BLaER1 (cell line): Measurements from ENCODE around the gene ABHD12B.

Source experiments
- H3K27ac ChIP-seq: shearing (Covaris generic); formaldehyde crosslinking; 2 replicates; pipeline ENCODE4 v1.8.1; 2022
- H3K27me3 ChIP-seq: shearing (Covaris generic); formaldehyde crosslinking; 2 replicates; pipeline ENCODE4 v1.8.1; 2022
- H3K36me3 ChIP-seq: shearing (Covaris generic); formaldehyde crosslinking; 2 replicates; pipeline ENCODE4 v1.8.1; 2022
- H3K4me1 ChIP-seq: shearing (Covaris generic); formaldehyde crosslinking; 2 replicates; pipeline ENCODE4 v1.8.1; 2022
- H3K4me2 ChIP-seq: shearing (Covaris generic); formaldehyde crosslinking; 2 replicates; pipeline ENCODE4 v1.8.1; 2022
- H3K4me3 ChIP-seq: shearing (Covaris generic); formaldehyde crosslinking; 2 replicates; pipeline ENCODE4 v1.8.1; 2022
- H3K9ac ChIP-seq: shearing (Covaris generic); formaldehyde crosslinking; 2 replicates; pipeline ENCODE4 v1.8.1; 2022
- H3K9me3 ChIP-seq: shearing (Covaris generic); formaldehyde crosslinking; 2 replicates; pipeline ENCODE4 v1.8.1; 2022
- H4K20me1 ChIP-seq: shearing (Covaris generic); formaldehyde crosslinking; 2 replicates; pipeline ENCODE4 v1.8.1; 2022
- Cebpa-rat ChIP-seq: shearing (Covaris generic); IDR thresholded peaks from 2 replicates; pipeline ENCODE4 v1.8.1; 2022

ABHD12B gene

DNA sequence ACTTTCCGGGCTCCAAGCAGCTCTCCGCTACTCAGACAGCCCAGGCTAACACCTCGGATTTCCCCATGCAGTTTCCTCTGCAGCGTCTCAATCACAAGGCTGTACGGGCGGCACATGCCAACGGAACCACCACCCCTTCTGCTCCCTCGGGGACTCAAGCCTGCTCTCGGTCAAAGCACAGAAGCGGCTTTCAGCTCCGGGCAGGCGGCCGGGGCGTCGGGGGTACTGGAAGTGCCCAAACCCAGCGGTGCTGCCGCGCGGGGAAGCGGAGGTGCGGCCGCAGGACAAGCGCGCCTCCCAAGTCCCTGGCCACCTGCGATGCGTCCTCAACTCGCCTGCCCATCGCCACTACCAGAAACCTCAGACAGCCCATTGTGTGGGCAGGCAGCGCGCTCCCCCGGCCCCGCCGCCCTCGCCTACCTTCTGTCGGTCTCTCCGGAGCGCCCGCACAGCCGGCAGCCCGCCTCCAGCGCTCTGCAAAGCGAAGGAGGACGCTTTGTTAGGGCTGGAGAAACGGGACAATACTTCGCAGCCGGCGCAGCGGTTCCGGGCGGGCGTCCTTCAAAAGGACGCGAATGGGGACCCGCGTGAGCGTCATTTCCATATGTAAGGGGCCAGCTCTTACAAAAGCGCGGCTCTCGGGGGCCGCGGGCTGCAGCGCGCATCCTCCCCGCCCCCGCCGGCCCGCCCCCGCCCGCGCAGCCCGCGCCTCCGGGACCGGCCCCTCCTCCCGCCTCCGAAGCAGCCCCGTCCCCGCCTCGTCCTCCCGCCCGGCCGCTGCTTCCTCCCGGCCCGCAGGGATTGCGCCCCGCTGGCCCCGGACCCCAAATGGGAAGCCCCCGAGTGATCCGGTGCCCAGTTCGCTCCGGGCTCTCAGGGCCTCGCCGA is 41.6 kb upstream of the ABHD12B start:
- H3K4me2 ChIP-seq, result peak overlapping the region; percentile 96
- H3K9ac ChIP-seq, result peak overlapping the region; percentile 88
- H3K27ac ChIP-seq, result peak overlapping the region; percentile 91
- H3K36me3 ChIP-seq, result peaks cover 16% of the 10 kb centered on the region; the same call in 1 of the 2 replicates
- peaks cover 72% of the 10 kb centered on the region for H3K4me1 ChIP-seq
- H4K20me1 ChIP-seq, result peaks cover 50% of the 10 kb centered on the region
- no peaks in the 10 kb centered on the region for H3K9me3 ChIP-seq
- no peak for TF ChIP-seq Cebpa-rat
- H3K4me3 ChIP-seq, result peak overlapping the region; percentile 89
- H3K27me3 ChIP-seq, result no peaks in the 10 kb centered on the region; the same call in 1 of the 2 replicates

DNA sequence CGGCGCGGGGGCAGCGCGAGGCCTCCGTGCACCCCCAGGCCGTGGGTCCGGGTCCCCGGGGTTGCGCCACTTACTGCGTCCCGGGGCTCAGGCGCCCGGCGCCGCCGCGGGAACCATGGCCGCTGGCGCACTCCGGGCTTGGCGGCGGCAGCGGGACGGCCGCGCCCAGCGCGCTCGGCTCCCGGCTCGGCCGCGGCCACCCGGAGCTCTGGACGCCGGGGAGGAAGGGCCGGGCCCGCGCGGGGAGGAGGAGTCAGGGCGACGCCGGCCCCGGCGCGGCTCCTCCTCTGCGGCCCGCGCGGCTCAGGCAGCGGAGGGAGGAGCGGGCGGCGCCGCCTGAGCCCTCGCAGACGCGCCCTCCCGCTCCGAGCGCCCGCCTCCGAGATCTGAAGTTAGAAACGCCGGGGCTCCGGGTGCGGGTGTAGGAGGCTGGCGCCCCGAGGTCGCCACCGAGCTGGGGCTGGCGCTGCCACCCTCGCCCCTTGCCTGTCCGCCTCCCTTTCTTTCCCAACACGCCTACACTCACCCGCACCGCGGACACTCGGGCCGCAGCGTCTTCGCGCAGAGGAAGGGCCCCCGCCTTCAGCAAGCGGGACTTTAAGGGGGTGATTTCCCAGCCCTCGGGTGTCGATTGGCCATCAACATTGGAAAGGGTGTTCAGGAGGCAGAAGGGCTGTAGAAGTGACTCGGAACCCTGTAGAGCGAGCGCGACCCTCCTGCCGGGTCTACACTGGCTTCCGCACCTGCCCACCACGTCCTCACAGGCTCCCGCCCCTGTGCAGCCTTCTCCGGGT is 40.7 kb upstream of the ABHD12B start, which contains the start of gene NIN:
Gene NIN, minus strand, starts transcription at position 231 of the 794 bp plus-strand sequence. CDS start 9,106 bp downstream, outside the sequence.
- Histone ChIP-seq H3K9ac (peak within 1 kb of the TSS; percentile 88), H3K27ac (peak within 1 kb of the TSS; percentile 91), H3K4me1 (peaks cover 72% of the 10 kb centered on the region), H3K4me2 (peak within 1 kb of the TSS; percentile 96), H4K20me1 (peaks cover 42% of the 10 kb centered on the region), H3K4me3 (peak within 1 kb of the TSS; percentile 89), H3K27me3 (no peaks in the 10 kb centered on the region; the same call in 1 of the 2 replicates), H3K9me3 (no peaks in the 10 kb centered on the region), H3K36me3 (peaks cover 12% of the 10 kb centered on the region; the same call in 1 of the 2 replicates)
- no peak for TF ChIP-seq Cebpa-rat

DNA sequence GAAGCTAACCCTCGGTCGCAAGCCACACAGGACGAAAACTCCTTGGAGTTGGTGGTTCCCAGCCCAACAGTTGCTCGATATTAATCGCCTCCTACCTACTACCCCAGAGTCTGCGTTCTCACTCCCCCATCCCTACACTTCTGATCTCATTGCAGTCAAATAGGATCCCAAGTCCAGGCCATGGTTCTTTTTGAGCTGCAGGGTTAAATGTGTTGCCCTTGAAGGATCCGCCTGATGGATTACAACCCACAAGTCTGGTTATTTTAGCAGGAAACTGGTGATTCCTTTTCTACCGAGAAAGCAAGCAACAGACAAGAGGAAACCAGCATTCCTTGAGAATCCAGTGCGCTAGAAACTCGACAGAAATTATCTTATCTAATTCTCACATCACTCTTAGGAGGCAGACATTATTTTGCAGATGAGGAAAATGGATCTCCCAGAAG is 40.1 kb upstream of the ABHD12B start:
- TF ChIP-seq Cebpa-rat, result no peak
- Histone ChIP-seq H3K4me3 (peak overlapping the region; percentile 89), H3K4me2 (peak overlapping the region; percentile 96), H3K9me3 (no peaks in the 10 kb centered on the region), H3K27me3 (no peaks in the 10 kb centered on the region; the same call in 1 of the 2 replicates), H3K9ac (peak overlapping the region; percentile 88), H4K20me1 (peaks cover 36% of the 10 kb centered on the region), H3K4me1 (peaks cover 71% of the 10 kb centered on the region), H3K36me3 (peaks cover 6% of the 10 kb centered on the region; the same call in 1 of the 2 replicates), H3K27ac (peak overlapping the region; percentile 91)

DNA sequence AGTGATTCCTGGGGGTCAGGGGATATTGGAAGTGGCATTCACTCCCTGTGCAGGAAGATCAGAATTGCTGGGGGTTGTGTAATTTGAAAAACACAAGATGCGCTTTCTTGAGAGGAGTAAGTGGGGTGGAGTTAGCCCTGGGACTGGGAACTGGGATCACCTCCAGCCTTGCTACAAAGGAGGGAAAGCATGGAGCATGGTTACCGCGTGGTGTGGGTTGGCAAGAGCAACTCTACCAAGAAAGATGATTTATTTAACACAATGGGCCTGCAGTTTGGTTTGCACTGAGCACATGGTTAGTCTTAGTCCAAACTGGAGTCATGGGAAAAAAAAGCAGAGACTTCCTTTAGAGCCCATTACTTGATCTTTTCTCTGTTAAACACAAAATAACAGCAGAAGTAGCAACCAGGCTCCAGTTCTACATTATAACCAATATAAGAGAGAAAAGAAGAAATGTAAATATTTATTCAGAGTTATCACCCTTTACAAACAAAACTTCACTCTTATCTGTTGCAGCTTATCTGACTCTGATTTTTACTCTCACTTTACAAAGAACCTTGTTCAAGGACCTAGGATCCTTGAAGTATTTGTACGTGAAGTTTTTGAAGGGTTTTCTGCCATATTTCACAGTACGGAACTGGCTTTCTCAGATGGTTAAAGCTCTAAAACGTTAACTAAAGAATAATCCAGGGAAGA is 38.8 kb upstream of the ABHD12B start:
- Histone ChIP-seq H4K20me1 (peaks cover 22% of the 10 kb centered on the region), H3K9ac (no peak overlapping the region), H3K4me2 (peak overlapping the region; percentile 96; the same call in 1 of the 2 replicates), H3K36me3 (no peaks in the 10 kb centered on the region), H3K27me3 (no peaks in the 10 kb centered on the region; the same call in 1 of the 2 replicates), H3K4me3 (no peak overlapping the region), H3K27ac (no peak overlapping the region), H3K9me3 (no peaks in the 10 kb centered on the region), H3K4me1 (peaks cover 57% of the 10 kb centered on the region)
- TF ChIP-seq Cebpa-rat, result no peak

DNA sequence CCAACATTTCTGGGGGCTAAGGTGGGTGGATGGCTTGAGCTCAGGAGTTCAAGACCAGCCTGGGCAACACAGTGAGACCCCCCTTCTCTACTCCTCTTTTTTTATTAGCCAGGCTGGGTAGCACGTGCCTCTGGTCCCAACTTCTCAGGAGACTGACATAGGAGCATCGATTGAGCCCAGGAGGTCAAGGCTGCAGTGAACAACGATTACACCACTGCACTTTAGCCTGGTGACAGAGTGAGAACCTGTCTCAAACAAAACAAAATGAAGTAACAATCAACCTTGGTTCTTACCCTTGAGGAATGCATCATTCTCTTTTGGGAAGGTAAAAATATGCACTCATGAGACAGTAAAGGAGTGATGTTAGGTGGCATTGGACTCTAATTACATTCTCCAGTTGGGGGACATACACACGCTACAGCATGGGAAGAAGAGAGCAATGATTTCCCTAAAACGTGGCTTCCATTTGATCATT is 37.0 kb upstream of the ABHD12B start:
- Histone ChIP-seq H3K27ac (peak overlapping the region; percentile 63), H3K27me3 (no peaks in the 10 kb centered on the region; the same call in 1 of the 2 replicates), H3K4me1 (peaks cover 43% of the 10 kb centered on the region), H3K9ac (no peak overlapping the region; the same call in 1 of the 2 replicates), H3K4me3 (no peak overlapping the region), H3K4me2 (peak overlapping the region; percentile 80), H4K20me1 (peaks cover 5% of the 10 kb centered on the region), H3K9me3 (no peaks in the 10 kb centered on the region), H3K36me3 (no peaks in the 10 kb centered on the region)
- no peak for TF ChIP-seq Cebpa-rat

DNA sequence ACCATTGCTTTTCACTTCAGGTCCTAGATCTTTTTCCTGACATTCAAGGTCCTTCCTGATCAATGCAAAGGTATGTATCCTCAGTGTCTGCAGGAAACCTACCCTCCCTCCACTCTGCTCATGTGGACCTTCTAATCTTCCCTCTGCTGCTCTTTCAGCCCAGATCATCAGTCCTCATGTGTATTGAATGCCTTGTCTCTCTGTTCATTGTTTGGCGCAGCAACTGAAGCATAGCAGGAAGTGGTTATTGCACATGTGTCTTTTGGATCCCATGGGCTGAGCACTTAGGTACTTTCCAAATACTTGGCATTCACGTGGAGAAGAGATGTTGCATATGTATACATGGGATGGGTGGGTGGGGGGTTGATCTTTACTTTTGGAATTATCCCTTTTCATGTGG is 36.6 kb upstream of the ABHD12B start:
- Histone ChIP-seq H3K27ac (peak overlapping the region; percentile 63), H3K27me3 (no peaks in the 10 kb centered on the region; the same call in 1 of the 2 replicates), H3K4me3 (no peak overlapping the region), H3K9ac (no peak overlapping the region; the same call in 1 of the 2 replicates), H3K36me3 (no peaks in the 10 kb centered on the region), H3K9me3 (no peaks in the 10 kb centered on the region), H3K4me2 (peak overlapping the region; percentile 80), H4K20me1 (peaks cover under 1% of the 10 kb centered on the region), H3K4me1 (peaks cover 43% of the 10 kb centered on the region)
- no peak for TF ChIP-seq Cebpa-rat

DNA sequence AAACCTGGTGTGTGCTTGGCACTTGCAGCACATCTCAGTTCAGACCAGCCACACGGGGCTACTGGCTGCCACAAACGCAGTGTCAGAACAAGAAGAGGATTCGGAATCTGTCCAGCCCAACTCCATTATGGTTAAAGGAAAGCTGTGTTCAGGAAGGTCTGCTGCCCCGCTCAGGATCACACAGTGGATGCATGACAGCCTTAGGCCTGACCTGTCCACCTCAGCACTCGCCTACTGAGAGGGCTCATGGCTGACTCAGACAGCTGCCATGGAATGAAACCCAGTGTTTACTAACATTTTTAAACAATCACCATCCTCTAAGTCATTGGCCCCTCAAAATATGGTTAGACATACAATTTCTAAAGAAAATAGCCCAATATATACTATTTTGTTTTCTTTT is 35.3 kb upstream of the ABHD12B start:
- peaks cover 42% of the 10 kb centered on the region for H3K4me1 ChIP-seq
- H3K27ac ChIP-seq, result no peak overlapping the region
- H3K27me3 ChIP-seq, result no peaks in the 10 kb centered on the region; the same call in 1 of the 2 replicates
- no peaks in the 10 kb centered on the region for H3K9me3 ChIP-seq
- no peak overlapping the region for H3K4me3 ChIP-seq
- H3K9ac ChIP-seq, result no peak overlapping the region
- TF ChIP-seq Cebpa-rat, result no peak
- H4K20me1 ChIP-seq, result no peaks in the 10 kb centered on the region
- H3K4me2 ChIP-seq, result no peak overlapping the region
- no peaks in the 10 kb centered on the region for H3K36me3 ChIP-seq

DNA sequence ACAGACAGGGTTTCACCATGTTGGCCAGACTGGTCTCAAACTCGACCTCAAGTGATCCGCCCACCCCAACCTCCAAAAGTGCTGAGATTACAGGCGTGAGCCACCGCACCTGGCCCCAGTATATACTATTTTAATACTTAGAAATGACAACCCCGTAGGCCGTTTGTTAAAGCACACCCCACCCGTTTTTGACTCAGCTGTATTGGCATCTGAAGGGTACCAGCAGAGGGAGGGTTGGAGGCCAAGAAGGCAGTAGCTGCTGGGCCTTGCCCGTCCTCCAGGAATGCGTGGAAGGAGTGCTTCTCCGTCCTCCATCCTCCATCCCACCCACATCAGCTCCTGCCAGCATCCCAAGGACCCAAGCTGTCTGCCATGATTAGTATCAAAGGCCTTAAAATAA is 34.6 kb upstream of the ABHD12B start:
- Histone ChIP-seq H4K20me1 (no peaks in the 10 kb centered on the region), H3K36me3 (no peaks in the 10 kb centered on the region), H3K4me2 (no peak overlapping the region), H3K4me3 (no peak overlapping the region), H3K27me3 (no peaks in the 10 kb centered on the region; the same call in 1 of the 2 replicates), H3K27ac (no peak overlapping the region), H3K4me1 (peaks cover 34% of the 10 kb centered on the region), H3K9me3 (no peaks in the 10 kb centered on the region), H3K9ac (no peak overlapping the region)
- TF ChIP-seq Cebpa-rat, result no peak

DNA sequence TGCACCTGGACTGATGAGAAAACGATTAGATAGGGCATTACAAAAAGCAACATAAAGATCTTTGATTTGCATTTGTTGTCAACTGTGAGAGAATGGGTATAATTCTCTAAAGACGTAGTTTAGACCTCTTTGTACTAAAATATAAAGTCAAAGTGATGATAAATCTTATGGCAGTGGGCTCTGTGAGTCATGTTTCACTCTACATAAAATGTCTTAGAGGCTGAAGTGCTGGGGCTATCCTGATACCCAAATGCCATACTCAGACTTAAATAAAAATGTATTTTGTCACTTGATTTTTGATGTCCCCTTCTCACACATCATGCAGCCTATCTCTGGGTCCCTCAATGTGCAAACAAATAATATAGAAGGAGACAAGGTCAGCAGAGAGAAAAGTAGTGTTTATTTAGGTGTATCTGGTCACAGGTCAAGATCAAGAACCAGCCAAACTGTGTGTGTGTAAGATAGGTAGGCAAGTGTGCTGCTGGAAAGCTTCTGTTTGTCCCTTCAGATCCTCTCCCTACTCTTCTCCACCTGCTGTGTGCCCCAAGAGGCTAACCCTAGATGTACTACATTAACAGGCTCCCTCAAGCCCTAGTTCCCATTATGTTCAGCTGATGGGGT is 33.9 kb upstream of the ABHD12B start:
- TF ChIP-seq Cebpa-rat, result no peak
- no peak overlapping the region for H3K9ac ChIP-seq
- H3K9me3 ChIP-seq, result no peaks in the 10 kb centered on the region
- H3K4me2 ChIP-seq, result no peak overlapping the region
- H4K20me1 ChIP-seq, result no peaks in the 10 kb centered on the region
- no peaks in the 10 kb centered on the region for H3K36me3 ChIP-seq
- no peaks in the 10 kb centered on the region for H3K27me3 ChIP-seq
- H3K4me1 ChIP-seq, result peaks cover 28% of the 10 kb centered on the region
- no peak overlapping the region for H3K27ac ChIP-seq
- no peak overlapping the region for H3K4me3 ChIP-seq
